Subcutaneous abdominal adipose tissue (tissue), 5 donors: ENCODE measurements around the gene RAB40B.

ENCODE experiments used
- H3K27ac ChIP-seq: one replicate; pipeline ENCODE4 v1.7.0; 2013; ENCODE audit warnings: low read depth, mild to moderate bottlenecking, inconsistent platforms, low read length, moderate library complexity
- H3K27me3 ChIP-seq, 5 donors: one replicate each; pipeline ENCODE4 v1.7.0; 2013; ENCODE audit warnings: low read length in 5 of 5, inconsistent platforms in 1 of 5; ENCODE audit not compliant: control insufficient read depth in 5 of 5, insufficient read depth in 4 of 5
- H3K36me3 ChIP-seq, 5 donors: one replicate each; pipeline ENCODE4 v1.7.0; 2013; ENCODE audit warnings: low read length in 5 of 5; ENCODE audit not compliant: control insufficient read depth in 5 of 5, insufficient read depth in 5 of 5
- H3K4me1 ChIP-seq, 5 donors: one replicate each; pipeline ENCODE4 v1.7.0; 2013; ENCODE audit warnings: low read length in 5 of 5, mild to moderate bottlenecking in 3 of 5, moderate library complexity in 1 of 5; ENCODE audit not compliant: control insufficient read depth in 5 of 5, insufficient read depth in 5 of 5
- H3K4me3 ChIP-seq, 5 donors: one replicate each; pipeline ENCODE4 v1.7.0; 2013; ENCODE audit warnings: low read length in 5 of 5, low read depth in 1 of 5
- H3K9ac ChIP-seq, 5 donors: one replicate each; pipeline ENCODE4 v1.7.0; 2013; ENCODE audit warnings: low read length in 5 of 5, mild to moderate bottlenecking in 4 of 5, moderate library complexity in 3 of 5
- H3K9me3 ChIP-seq, 5 donors: one replicate each; pipeline ENCODE4 v1.7.0; 2013; ENCODE audit warnings: low read length in 5 of 5; ENCODE audit not compliant: control insufficient read depth in 5 of 5
- donor health status: healthy.
- donor health status: healthy.
- donor health status: healthy.
- donor health status: healthy.
- donor health status: healthy.

The RAB40B gene

GRCh38 chr17:82734987-82735866, 36.7 kb upstream of the RAB40B start, which contains the start of gene FN3K:
FN3K (plus strand) TSS chr17:82735615; CDS start chr17:82735637, 22 bp downstream.
- Histone ChIP-seq H3K9me3 (peaks cover 0 to 6% (median 2%) of the 10 kb centered on the region in 5 donors), H3K4me1 (peaks cover 0 to 30% (median 17%) of the 10 kb centered on the region in 5 donors), H3K4me3 (peak within 1 kb of the TSS; percentile 72 to 91 (median 75)), H3K9ac (peak within 1 kb of the TSS in 4 of 5 donors; percentile 66 to 77 (median 69)), H3K36me3 (peaks cover 0 to 10% (median 8%) of the 10 kb centered on the region in 5 donors), H3K27me3 (no peaks in the 10 kb centered on the region), H3K27ac (no peak within 1 kb of the TSS)

DNA sequence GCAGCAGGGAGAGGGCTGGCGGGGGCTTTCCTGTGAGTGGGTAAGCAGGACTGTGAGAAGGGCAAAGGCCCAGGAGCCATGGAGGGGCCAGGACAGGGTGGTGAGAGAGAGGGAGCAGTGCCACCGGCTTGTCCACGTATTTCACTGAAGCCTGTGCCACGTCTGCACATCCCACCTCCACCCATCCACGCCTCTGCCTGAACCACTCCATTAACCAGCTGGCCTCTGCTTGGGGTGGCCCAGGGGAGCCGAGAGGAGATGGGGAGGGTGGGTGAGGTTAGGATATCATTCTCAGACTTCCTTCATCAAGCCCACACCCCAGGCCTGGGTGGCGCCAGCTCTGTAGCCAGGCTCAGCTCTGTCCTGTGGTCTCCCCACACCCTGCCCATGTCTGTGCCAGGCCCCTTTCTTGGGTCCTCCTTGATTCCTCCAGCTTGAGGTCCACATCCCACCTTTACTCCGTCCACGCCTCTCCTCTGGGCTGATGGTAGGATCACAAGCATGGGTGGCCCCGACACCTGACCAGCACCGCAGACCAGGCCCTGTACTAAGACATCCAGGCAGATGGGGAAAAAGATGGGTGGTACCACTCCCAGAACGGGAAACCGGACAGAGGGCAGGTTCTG, 33.7 kb upstream of the RAB40B start:
- H3K9me3 ChIP-seq: peaks cover 0 to 6% (median 2%) of the 10 kb centered on the region in 5 donors
- H3K4me3 ChIP-seq: no peak overlapping the region
- peaks cover 0 to 25% (median 16%) of the 10 kb centered on the region in 5 donors for H3K36me3 ChIP-seq
- no peak overlapping the region for H3K27ac ChIP-seq
- H3K27me3 ChIP-seq: no peaks in the 10 kb centered on the region
- no peak overlapping the region for H3K9ac ChIP-seq
- H3K4me1 ChIP-seq: peaks cover 0 to 20% (median 17%) of the 10 kb centered on the region in 5 donors

GRCh38 chr17:82729479-82730260, 31.2 kb upstream of the RAB40B start:
- Histone ChIP-seq H3K36me3 (peaks cover 0 to 38% (median 28%) of the 10 kb centered on the region in 5 donors), H3K9me3 (peaks cover 0 to 6% (median 2%) of the 10 kb centered on the region in 5 donors), H3K4me3 (no peak overlapping the region), H3K4me1 (peaks cover 0 to 2% (median under 1%) of the 10 kb centered on the region in 5 donors), H3K27ac (no peak overlapping the region), H3K9ac (no peak overlapping the region), H3K27me3 (no peaks in the 10 kb centered on the region)

DNA sequence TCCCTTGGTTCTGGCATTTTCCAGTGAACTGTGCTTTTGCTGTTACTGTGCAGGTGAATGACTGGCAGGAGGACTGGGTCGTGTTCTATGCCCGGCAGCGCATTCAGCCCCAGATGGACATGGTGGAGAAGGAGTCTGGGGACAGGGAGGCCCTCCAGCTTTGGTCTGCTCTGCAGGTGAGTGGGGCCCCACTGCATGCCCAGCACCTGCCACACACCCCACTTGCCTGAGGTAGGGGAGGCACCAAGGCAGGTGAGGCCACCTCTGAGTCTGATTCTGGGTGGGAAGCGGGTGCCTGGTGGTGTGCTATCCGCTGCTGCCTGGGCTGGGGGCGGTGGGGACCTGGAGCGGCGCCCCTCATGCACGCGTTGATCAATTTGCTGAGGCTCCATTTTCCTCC, 27.9 kb upstream of the RAB40B start:
- no peaks in the 10 kb centered on the region for H3K4me1 ChIP-seq
- no peak overlapping the region for H3K9ac ChIP-seq
- H3K27me3 ChIP-seq: no peaks in the 10 kb centered on the region
- H3K36me3 ChIP-seq: peaks cover 0 to 58% (median 38%) of the 10 kb centered on the region in 5 donors
- no peaks in the 10 kb centered on the region for H3K9me3 ChIP-seq
- H3K27ac ChIP-seq: no peak overlapping the region
- no peak overlapping the region for H3K4me3 ChIP-seq

GRCh38 chr17:82723169-82723807, 24.8 kb upstream of the RAB40B start:
- Histone ChIP-seq H3K9ac (no peak overlapping the region), H3K4me1 (peaks cover 0 to under 1% (median 0%) of the 10 kb centered on the region in 5 donors), H3K27me3 (no peaks in the 10 kb centered on the region), H3K36me3 (peaks cover 0 to 65% (median 45%) of the 10 kb centered on the region in 5 donors), H3K27ac (no peak overlapping the region), H3K9me3 (no peaks in the 10 kb centered on the region), H3K4me3 (no peak overlapping the region)

GRCh38 chr17:82722341-82723013, 24.0 kb upstream of the RAB40B start:
- Histone ChIP-seq H3K4me1 (peaks cover 1 to 9% (median 8%) of the 10 kb centered on the region in 5 donors), H3K27ac (no peak overlapping the region), H3K9ac (no peak overlapping the region), H3K27me3 (no peaks in the 10 kb centered on the region), H3K4me3 (no peak overlapping the region), H3K9me3 (no peaks in the 10 kb centered on the region), H3K36me3 (peaks cover 0 to 60% (median 43%) of the 10 kb centered on the region in 5 donors)

GRCh38 chr17:82720204-82720603, 21.7 kb upstream of the RAB40B start:
- H3K4me3 ChIP-seq: no peak overlapping the region
- H3K27ac ChIP-seq: no peak overlapping the region
- H3K4me1 ChIP-seq: peaks cover 1 to 22% (median 19%) of the 10 kb centered on the region in 5 donors
- H3K36me3 ChIP-seq: peaks cover 0 to 45% (median 28%) of the 10 kb centered on the region in 5 donors
- no peaks in the 10 kb centered on the region for H3K9me3 ChIP-seq
- H3K9ac ChIP-seq: no peak overlapping the region
- H3K27me3 ChIP-seq: no peaks in the 10 kb centered on the region

DNA sequence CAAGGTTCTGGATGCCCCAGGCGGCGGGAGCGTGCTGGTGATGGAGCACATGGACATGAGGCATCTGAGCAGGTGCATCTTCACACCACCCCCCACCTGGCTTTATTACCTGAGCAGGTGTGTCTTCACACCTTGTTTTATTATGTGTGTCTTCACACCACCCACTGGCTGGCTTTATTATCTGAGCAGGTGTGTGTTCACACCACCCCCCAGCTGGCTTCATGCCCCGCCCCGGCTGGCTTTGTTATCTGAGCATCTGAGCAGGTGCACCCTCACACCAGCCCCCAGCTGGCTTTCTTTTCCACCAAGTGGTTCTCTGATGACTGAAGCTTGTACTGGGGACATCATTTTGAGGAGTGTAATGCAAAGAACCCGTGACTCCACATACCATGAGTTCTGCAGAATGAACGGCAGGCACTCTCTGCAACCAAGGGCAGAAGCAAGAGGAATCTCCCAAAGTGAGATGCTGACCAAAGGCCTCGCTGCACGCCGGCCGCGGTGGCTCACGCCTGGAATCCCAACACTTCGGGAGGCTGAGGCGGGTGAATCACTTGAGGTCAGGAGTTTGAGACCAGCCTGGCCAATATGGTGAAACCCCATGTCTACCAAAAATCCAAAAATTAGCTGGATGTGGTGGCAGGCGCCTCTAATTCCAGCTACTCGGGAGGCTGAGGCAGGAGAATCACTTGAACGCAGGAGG, 20.6 kb upstream of the RAB40B start:
- Histone ChIP-seq H3K9me3 (no peaks in the 10 kb centered on the region), H3K27me3 (no peaks in the 10 kb centered on the region), H3K4me1 (peaks cover 1 to 22% (median 19%) of the 10 kb centered on the region in 5 donors), H3K36me3 (peaks cover 0 to 41% (median 28%) of the 10 kb centered on the region in 5 donors), H3K4me3 (no peak overlapping the region), H3K27ac (no peak overlapping the region), H3K9ac (no peak overlapping the region)
